Choroid plexus epithelial cell (primary cell): ENCODE data around the gene ELL.

ENCODE experiments used
- DNase-seq: peaks from one replicate; pipeline ENCODE4 v3.0.0-alpha.2; 2010; ENCODE audit warnings: low read depth
- H3K4me3 ChIP-seq: 2 replicates; pipeline ENCODE4 v1.5.1; 2011; ENCODE audit warnings: low read depth, mild to moderate bottlenecking, control low read depth, low read length, moderate library complexity
- CTCF ChIP-seq: conservative IDR thresholded peaks from 2 replicates; pipeline ENCODE4 v1.5.1; 2011; ENCODE audit warnings: low read depth, mild to moderate bottlenecking, control low read depth, inconsistent platforms, low read length, moderate library complexity

ELL gene

GRCh38 chr19:18488838-18489626, 32.8 kb downstream of the ELL start:
- peak; percentile 63 for TF ChIP-seq CTCF
- no peak for DNase-seq
- H3K4me3 ChIP-seq = no peak overlapping the region

- TF ChIP-seq CTCF = peak; percentile 21
- H3K4me3 ChIP-seq = no peak overlapping the region
- no peak for DNase-seq
Observed at GRCh38 chr19:18488403-18488723, 33.5 kb downstream of the ELL start.

GRCh38 chr19:18487576-18488402, 34.1 kb downstream of the ELL start:
- TF ChIP-seq CTCF = no peak
- DNase-seq = no peak

GRCh38 chr19:18486746-18487145, 35.1 kb downstream of the ELL start:
- DNase-seq = no peak
- H3K4me3 ChIP-seq = no peak overlapping the region
- TF ChIP-seq CTCF = no peak

More at GRCh38 chr19:18487576-18488402, 34.1 kb downstream of the ELL start:
- no peak overlapping the region for H3K4me3 ChIP-seq

- H3K4me3 ChIP-seq = no peak overlapping the region
- TF ChIP-seq CTCF = peak; percentile 28
- DNase-seq = no peak
Observed at GRCh38 chr19:18484992-18485391, 36.9 kb downstream of the ELL start.

- no peak for DNase-seq
- no peak for TF ChIP-seq CTCF
- no peak overlapping the region for H3K4me3 ChIP-seq
Observed at GRCh38 chr19:18483119-18483890, 38.6 kb downstream of the ELL start.
